Measurements from ENCODE around the gene GPBP1. TPM values are rescaled to one million over a fixed set of nuclear protein-coding genes. Genes with fewer than 3 reads are reported as not detected.

GPBP1 gene
- total RNA-seq, 1 donor from 2014 or later, result 45.6 TPM

GRCh38 chr5:57311921-57312735, 138.3 kb downstream of the GPBP1 start:
- Mint-ChIP-seq H3K36me3 (ENCODE audit: low read depth) (peaks cover 2% of the 10 kb centered on the region), H3K27me3 (ENCODE audit: low read depth) (no peaks in the 10 kb centered on the region), H3K9me3 (ENCODE audit: low read depth) (peaks cover 5% of the 10 kb centered on the region), H3K27ac (ENCODE audit: unreplicated experiment) (no peak overlapping the region), H3K4me1 (ENCODE audit: low read depth) (peaks cover 21% of the 10 kb centered on the region), H3K4me3 (ENCODE audit: unreplicated experiment) (no peak overlapping the region)
- no peak for DNase-seq (ENCODE audit: low spot score)
- TF ChIP-seq CTCF (IDR thresholded peaks at IDR 0.05), result no peak

- no peak for DNase-seq (ENCODE audit: low spot score)
- peaks cover 18% of the 10 kb centered on the region for H3K4me1 Mint-ChIP-seq (ENCODE audit: low read depth)
- H3K36me3 Mint-ChIP-seq (ENCODE audit: low read depth), result peaks cover 2% of the 10 kb centered on the region
- no peak for TF ChIP-seq CTCF (IDR thresholded peaks at IDR 0.05)
- H3K9me3 Mint-ChIP-seq (ENCODE audit: low read depth), result peaks cover under 1% of the 10 kb centered on the region
- no peak overlapping the region for H3K4me3 Mint-ChIP-seq (ENCODE audit: unreplicated experiment)
- no peaks in the 10 kb centered on the region for H3K27me3 Mint-ChIP-seq (ENCODE audit: low read depth)
- H3K27ac Mint-ChIP-seq (ENCODE audit: unreplicated experiment), result no peak overlapping the region
These were observed 139.9 kb downstream of the GPBP1 start for GRCh38 chr5:57313716-57314115.

Other genes with a start within 250 kb of the GPBP1 start
- 22.6 to 25.7 TPM (median 22.7 TPM) in 3 replicates for gene MIER3, start 221.9 kb upstream of the GPBP1 start, total RNA-seq

All from chondrocyte (in vitro differentiated cells).